GM12872 (cell line): ENCODE results near the gene MRPL20.

ENCODE experiments used
- TF ChIP-seq, protein P1 (sequence below): IDR thresholded peaks from 3 replicates; pipeline ENCODE4 v1.5.1; 2011; ENCODE audit warnings: low read depth, mild to moderate bottlenecking, low read length, moderate library complexity; ENCODE audit not compliant: insufficient read depth

MRPL20 gene

DNA sequence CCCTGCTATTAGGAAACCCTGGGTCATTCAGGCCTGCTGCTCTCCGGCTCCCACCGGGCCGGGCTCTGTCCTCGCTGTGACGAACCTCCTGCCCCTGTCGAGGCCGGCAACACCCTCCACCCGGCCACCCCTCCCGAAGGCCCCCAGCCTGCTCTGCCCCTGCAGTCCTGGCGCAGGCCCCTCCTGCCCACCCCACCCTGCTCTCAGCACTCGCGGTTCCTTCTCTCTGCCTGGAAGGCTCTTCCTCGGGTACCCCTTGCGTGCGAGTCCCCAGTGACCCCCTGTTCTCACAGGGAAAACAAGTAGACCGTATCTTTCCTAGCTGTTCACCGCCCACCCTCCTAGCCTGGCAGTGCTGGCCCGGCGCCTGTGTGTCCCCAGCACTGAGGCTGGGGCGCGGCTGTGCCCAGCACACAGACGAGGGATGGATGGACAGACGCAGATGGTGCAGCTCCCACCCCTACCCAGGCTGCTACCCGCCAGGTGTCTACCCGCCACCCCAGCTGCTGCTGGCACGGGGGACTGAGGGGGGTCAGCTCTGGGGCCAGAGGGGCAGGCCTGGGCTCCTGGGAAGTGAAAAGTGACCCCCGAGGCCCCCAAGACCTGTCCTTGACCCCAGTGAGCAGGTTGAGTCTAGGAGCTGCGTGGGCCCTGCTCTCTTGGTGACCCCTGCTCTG is 25.3 kb upstream of the MRPL20 start:
- TF ChIP-seq, protein P1, sequence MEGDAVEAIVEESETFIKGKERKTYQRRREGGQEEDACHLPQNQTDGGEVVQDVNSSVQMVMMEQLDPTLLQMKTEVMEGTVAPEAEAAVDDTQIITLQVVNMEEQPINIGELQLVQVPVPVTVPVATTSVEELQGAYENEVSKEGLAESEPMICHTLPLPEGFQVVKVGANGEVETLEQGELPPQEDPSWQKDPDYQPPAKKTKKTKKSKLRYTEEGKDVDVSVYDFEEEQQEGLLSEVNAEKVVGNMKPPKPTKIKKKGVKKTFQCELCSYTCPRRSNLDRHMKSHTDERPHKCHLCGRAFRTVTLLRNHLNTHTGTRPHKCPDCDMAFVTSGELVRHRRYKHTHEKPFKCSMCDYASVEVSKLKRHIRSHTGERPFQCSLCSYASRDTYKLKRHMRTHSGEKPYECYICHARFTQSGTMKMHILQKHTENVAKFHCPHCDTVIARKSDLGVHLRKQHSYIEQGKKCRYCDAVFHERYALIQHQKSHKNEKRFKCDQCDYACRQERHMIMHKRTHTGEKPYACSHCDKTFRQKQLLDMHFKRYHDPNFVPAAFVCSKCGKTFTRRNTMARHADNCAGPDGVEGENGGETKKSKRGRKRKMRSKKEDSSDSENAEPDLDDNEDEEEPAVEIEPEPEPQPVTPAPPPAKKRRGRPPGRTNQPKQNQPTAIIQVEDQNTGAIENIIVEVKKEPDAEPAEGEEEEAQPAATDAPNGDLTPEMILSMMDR, result no peak

DNA sequence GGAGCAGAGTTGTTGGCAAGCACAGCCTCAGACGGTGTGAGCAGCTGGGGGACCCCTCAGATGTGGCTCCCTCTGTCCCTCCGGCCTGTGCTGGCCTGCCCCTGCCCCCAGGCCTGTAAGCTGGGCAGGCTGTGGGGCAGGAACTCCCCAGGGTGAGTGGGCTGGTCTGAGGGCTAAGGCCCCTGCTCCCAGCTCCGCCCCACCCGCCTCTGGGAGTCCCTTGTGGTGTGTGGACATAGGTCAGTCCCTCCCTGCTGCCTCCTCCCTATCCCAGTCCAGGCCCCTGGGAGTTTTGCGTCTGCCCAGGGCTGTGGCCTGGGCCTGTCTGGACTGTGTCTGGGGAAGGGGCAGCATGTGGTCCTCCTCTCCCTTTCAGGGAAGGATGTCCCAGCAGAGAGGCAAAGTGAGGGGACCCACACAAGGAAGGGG is 24.8 kb upstream of the MRPL20 start:
- TF ChIP-seq, protein P1, result no peak

DNA sequence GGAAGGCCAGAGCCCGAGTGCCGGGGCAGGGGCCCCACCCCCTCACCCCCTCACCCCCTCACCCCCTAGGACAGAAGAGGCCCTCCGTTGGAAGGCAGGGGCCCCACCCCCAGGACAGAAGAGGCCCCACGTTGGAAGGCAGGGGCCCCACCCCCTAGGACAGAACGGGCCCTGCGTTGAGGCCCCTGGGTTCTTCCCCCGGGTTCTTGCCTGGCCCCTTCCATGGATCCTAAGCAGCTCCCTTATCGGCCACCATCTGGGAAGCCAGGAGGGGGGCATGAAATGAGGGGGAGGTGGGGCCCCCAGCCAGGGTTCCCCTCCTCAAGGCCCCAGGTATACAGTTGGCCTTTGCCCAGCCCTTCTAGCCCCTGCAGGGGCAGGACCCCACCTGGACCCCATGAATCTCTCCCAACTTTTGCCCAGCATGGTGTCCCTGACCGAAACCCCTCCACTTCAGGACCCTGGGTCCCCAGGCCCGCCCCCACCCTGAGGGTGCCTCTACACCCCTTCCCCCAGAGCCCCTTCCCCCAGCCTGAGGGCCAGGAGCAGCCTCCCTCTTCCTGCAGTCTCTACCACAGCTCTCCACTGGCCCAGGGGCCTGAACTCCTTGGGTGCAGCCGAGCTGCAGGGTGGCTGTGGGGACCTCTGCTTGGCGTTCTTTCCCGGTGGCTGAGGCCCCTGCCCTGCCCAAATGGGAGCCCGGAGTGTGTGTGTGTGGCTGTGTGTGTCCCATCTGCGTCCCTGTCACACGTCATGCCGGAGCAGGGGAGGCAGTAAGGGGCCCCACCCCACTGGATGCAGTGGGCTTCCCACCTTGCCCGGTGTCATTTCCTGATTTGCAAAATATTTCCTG is 24.1 kb upstream of the MRPL20 start:
- TF ChIP-seq, protein P1, result no peak

DNA sequence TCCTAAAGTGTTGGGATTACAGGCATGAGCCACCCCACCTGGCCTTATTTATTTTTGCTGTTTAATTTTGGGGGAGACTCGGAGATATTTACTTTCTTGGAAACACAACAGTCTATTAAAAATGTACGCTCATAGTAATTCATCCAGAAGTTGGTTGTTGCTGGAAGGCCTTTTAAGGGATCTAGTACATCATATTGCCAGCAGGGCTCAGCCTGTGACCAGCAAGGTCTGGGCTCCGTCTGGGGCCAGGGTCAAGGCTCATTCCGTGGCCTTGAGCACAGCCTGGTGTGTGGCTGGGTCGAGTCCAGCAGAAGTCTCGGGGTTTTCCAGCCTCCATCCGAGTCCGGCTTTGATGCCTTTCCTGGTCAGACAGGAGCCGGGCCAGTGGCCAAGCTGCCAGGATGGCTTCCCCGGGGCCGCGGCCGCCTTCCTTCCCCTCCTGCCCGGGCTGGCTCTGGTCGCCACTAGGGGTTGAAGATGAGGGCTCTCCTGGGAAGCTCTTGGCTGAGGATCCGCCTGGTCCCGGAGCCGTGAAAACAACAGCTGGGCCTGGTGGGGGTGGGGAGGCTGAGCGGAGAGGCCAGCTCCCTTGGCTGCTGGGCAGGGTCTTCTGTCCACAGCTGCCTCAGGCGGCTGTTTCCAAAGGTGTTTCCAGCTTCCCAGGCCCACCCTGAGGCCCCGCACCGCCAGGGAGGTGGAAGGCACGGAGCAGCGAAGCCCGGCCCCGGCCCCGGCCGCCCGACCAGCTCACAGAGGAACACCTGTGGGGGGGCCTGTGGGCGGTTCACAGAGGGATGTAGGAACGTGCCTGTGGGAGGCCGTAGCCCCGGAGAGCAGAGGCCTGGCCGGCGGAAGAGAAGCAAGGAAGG is 23.3 kb upstream of the MRPL20 start:
- TF ChIP-seq, protein P1, result no peak

DNA sequence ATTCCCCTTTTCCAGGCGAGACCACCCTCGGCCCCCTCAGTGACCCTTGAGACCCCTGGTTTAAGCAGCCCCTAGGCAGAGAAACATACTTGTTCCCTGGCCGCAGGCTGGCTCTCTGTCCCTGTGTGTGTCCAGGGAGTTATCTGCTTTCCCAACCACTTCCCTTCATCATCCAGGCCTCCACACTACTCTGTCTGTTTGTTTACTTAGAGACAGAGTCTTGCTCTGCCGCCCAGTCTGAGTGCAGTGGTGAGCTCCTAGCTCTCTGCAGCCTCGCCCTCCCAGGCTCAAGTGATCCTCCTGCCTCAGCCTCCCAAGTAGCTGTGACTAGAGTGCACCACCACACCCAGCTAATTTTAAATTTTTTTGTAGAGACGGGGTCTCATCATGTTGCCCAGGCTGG is 22.6 kb upstream of the MRPL20 start:
- TF ChIP-seq, protein P1, result no peak

DNA sequence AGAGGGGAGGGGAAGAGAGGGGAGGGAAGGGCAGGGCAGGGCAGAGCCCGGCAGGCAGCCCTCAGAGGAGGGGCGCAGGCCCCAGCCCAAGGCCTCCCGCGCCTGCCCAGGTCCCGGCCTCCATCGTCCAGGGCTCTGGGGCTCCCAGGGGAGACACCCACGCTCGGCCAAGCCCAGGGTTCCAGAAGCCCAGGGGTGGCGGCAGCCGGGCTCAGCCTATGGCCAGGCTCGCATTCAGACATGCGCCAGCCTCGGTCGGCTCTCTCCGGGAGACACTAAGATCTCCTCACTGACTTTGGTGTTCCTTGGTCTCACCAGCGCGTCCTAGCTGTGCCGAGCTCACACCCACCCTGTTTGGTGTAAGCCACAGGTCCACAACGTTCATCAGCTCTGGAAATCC is 21.1 kb upstream of the MRPL20 start:
- TF ChIP-seq, protein P1, result no peak

DNA sequence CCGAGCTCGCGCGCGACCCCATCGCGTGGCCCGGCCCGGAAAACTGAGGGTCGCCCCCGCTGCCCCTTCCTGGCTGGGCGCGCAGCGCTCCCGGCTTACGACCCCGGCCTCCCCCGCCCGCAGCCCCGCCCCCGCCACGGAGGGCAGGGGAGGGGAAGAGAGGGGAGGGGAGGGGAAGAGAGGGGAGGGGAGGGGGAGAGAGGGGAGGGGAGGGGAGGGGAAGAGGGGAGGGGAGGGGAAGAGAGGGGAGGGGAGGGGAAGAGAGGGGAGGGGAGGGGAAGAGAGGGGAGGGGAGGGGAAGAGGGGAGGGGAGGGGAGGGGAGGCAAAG is 20.7 kb upstream of the MRPL20 start:
- TF ChIP-seq, protein P1, result no peak
